GM12865 (cell line): ENCODE results near the gene TTYH2.
"Not testable (repeated sequence)": the region's sequence is repeated elsewhere in the genome, so short reads cannot be mapped to it uniquely, and the experiment has no call there.

Experiments used
- DNase-seq: peaks from one replicate; pipeline ENCODE4 v3.0.0; 2010; ENCODE audit warnings: low read depth
- H3K4me3 ChIP-seq: 2 replicates; pipeline ENCODE4 v1.5.1; 2011; ENCODE audit warnings: mild to moderate bottlenecking, low read depth, low read length, control low read depth
- TF ChIP-seq, protein P1 (sequence below): IDR thresholded peaks from 2 replicates; pipeline ENCODE4 v1.5.1; 2011; ENCODE audit warnings: low read length, control low read depth, low read depth, inconsistent platforms; ENCODE audit not compliant: insufficient read depth; ENCODE audit errors: missing control alignments

TTYH2 gene

GRCh38 chr17:74185571-74186185, 27.7 kb upstream of the TTYH2 start:
- no peak for DNase-seq
- TF ChIP-seq, protein P1, sequence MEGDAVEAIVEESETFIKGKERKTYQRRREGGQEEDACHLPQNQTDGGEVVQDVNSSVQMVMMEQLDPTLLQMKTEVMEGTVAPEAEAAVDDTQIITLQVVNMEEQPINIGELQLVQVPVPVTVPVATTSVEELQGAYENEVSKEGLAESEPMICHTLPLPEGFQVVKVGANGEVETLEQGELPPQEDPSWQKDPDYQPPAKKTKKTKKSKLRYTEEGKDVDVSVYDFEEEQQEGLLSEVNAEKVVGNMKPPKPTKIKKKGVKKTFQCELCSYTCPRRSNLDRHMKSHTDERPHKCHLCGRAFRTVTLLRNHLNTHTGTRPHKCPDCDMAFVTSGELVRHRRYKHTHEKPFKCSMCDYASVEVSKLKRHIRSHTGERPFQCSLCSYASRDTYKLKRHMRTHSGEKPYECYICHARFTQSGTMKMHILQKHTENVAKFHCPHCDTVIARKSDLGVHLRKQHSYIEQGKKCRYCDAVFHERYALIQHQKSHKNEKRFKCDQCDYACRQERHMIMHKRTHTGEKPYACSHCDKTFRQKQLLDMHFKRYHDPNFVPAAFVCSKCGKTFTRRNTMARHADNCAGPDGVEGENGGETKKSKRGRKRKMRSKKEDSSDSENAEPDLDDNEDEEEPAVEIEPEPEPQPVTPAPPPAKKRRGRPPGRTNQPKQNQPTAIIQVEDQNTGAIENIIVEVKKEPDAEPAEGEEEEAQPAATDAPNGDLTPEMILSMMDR = no peak
- no peak overlapping the region for H3K4me3 ChIP-seq

DNA sequence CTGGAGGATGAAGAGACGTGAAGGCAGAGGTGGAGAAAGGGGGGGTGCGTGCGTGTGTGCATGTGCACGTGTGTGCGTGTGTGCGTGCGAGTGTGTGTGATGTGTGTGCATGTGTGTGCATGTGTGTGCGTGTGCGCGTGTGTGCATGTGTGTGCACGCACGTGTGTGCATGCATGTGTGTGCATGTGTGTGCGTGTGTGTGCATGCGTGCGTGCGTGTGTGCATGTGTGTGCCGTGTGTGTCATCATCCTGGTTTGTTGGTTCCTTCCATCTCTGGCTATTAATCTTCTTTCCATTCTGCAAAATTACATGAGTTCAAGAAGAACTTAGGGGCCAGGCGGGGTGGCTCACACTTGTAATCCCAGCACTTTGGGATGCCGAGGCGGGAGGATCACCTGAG, 26.9 kb upstream of the TTYH2 start:
- DNase-seq = no peak
- no peak overlapping the region for H3K4me3 ChIP-seq
- TF ChIP-seq, protein P1 = no peak

DNA sequence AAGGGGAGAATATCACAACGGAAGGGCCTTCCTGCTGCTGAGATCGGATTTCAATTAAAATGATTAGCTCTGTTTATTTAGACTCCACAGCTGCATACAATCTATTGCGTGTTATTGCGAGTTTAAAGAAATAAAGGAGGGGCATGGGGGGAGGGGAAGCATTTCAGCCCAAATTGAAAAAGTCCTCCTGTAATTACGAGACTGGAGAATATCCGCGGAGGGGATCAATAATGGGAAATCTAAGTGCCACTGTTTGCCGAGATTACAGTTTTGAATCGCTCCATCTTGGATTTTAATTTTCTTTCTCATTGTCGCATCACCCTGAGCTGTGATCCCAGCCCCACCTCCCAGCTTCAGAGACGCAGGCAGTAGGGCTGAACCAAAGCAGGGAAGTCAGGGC, 25.6 kb upstream of the TTYH2 start:
- H3K4me3 ChIP-seq = no peak overlapping the region
- TF ChIP-seq, protein P1 = no peak
- no peak for DNase-seq

GRCh38 chr17:74188687-74189086, 24.7 kb upstream of the TTYH2 start:
- not testable (repeated sequence) for H3K4me3 ChIP-seq, DNase-seq

GRCh38 chr17:74190154-74190553, 23.2 kb upstream of the TTYH2 start:
- no peak for DNase-seq
- TF ChIP-seq, protein P1 = no peak

DNA sequence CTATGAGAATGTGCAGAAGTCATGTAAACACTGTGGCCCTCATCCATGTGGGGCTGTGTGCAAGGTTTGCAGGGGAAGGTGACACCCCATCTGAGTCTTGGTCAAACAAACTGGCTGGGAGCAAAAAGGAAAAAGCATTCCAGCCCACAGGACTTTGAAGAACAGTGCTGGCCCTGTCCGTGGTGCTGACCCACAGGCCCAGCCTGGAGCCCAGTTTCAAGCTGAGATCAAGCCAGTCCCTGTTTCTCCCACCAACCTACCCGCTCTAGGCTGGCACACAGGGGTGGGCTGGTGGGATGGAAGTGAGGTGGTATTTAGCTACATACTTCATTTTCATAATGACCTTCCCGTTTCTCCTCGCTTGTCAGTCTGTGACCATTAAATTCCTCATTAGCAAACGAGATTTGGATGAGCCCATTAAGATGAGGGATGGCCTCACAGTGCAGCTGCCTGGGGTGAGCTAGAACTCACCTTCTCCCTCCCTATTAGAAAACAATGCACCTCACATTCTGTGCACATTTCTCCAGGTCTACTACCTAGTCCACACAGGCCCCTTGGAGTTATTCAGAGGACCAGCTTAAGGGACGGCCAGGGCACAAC, 22.5 kb upstream of the TTYH2 start:
- no peak overlapping the region for H3K4me3 ChIP-seq
- TF ChIP-seq, protein P1 = no peak
- DNase-seq = no peak

More at GRCh38 chr17:74190154-74190553, 23.2 kb upstream of the TTYH2 start:
- no peak overlapping the region for H3K4me3 ChIP-seq

- DNase-seq = no peak
- TF ChIP-seq, protein P1 = no peak
- H3K4me3 ChIP-seq = no peak overlapping the region
These were observed 20.2 kb upstream of the TTYH2 start for GRCh38 chr17:74192950-74193781.
